Stomach (tissue), 9 donors: ENCODE data around the gene WDPCP. TPM values are rescaled to one million over a fixed set of nuclear protein-coding genes. Genes with fewer than 3 reads are reported as not detected.

Source experiments
- DNase-seq, 2 donors: peaks; one replicate each; pipeline versions ENCODE4 v3.0.0 to v3.0.0-alpha.2; 2013 to 2019
- H3K27ac ChIP-seq, 5 donors: fragments of 200-600 bp in 4 of 5; sonication (generic) in 4 of 5; one replicate each; pipeline ENCODE4 v1.5.1; 2013 to 2019; ENCODE audit warnings: mild to moderate bottlenecking in 1 of 5, moderate library complexity in 1 of 5
- H3K27me3 ChIP-seq, 3 donors: fragments of 200-600 bp; sonication (generic); one replicate each; pipeline ENCODE4 v1.5.1; 2017 to 2019; ENCODE audit warnings: mixed run types in 1 of 3
- H3K36me3 ChIP-seq, 4 donors: fragments of 200-600 bp; sonication (generic); 1 replicate in 3 of 4; 2 replicates in 1 of 4; pipeline ENCODE4 v1.5.1; 2016 to 2019
- H3K4me1 ChIP-seq, 4 donors: fragments of 200-600 bp; sonication (generic); one replicate each; pipeline ENCODE4 v1.5.1; 2016 to 2019
- H3K4me3 ChIP-seq, 4 donors: fragments of 200-600 bp; sonication (generic) in 3 of 4; one replicate each; pipeline ENCODE4 v1.5.1; 2016 to 2019; ENCODE audit warnings: mild to moderate bottlenecking in 1 of 4
- H3K9me3 ChIP-seq, 4 donors: fragments of 200-600 bp; sonication (generic); one replicate each; pipeline ENCODE4 v1.5.1; 2016 to 2019
- EP300 ChIP-seq: sonication (generic); formaldehyde crosslinking; IDR thresholded peaks from one replicate; pipeline ENCODE4 v1.6.1; 2017; ENCODE audit warnings: antibody characterized with exemption
- POLR2A ChIP-seq, 4 donors: fragments of 450-650 bp; IDR thresholded peaks; one replicate each; pipeline ENCODE4 v1.6.1; 2016; ENCODE audit warnings: antibody characterized with exemption in 4 of 4, control low read depth in 2 of 4, mild to moderate bottlenecking in 1 of 4, moderate library complexity in 1 of 4
- POLR2AphosphoS5 ChIP-seq, 3 donors: sonication (generic); formaldehyde crosslinking; IDR thresholded peaks; one replicate each; pipeline ENCODE4 v1.6.1; 2016; ENCODE audit warnings: antibody characterized with exemption in 3 of 3
- WGBS, 5 donors: extraction: QIAGEN DNeasy Blood & Tissue Kit in 3 of 5; methylation state at CpG; one replicate each; pipeline versions ENCODE4 v1.1.5 to v1.1.7; 2013 to 2018; 5-methylcytosine and 5-hydroxymethylcytosine counted together
- intact Hi-C: fragments of 100-400 bp; cut with DNase I; formaldehyde crosslinking; loops from one replicate; pipeline ENCODE4 v1.15.1; 2023; ENCODE audit warnings: low total_unique reads
- polyA plus RNA-seq, 3 donors: library from polyadenylated mRNA; stranded (reverse); fragments of 200-250 nt; gene quantifications; one replicate each; pipeline ENCODE4 v1.2.3, GENCODE V29; 2013
- total RNA-seq, 5 donors: library from RNA; depleted of rRNA; stranded (reverse); fragments of >200 nt; gene quantifications; one replicate each; pipeline versions ENCODE4 v1.1.0 to v1.2.3, GENCODE V29; 2014 to 2016
- TF ChIP-seq, protein P1 (sequence below), 7 experiments: fragments of 450-650 bp in 4 of 7; fragments of 200-600 bp in 3 of 7; sonication (generic) in 3 of 7; IDR thresholded peaks; one replicate each; pipeline ENCODE4 v1.5.1; 2016 to 2019; ENCODE audit warnings: antibody characterized with exemption in 7 of 7, control low read depth in 2 of 7, mild to moderate bottlenecking in 1 of 7
- donor health status: healthy with polysubstance abuse.
- donor health status: Bipolar disorder and iron deficiency.
- donor health status: healthy.

WDPCP gene
- total and polyA plus RNA-seq, 8 donors = 1.9 to 38.8 (median 7.7) TPM

DNA sequence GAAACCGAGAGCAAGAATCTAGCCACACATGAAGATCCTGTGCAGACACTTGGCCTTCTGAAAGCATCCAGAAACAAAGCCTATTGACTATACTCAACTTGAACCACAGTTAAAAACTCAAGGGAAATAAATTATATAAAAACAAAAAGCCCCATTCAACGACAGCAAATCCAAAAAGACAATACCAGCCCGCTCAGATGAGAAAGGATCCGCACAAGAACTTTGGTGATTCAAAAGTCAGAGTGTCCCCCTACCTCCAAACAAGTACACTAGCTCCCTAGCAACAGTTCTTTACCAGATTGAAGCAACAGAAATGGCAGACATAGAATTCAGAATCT lies 163.2 kb downstream of the WDPCP start:
- H3K27ac ChIP-seq = no peak overlapping the region
- TF ChIP-seq POLR2A (IDR thresholded peaks at IDR 0.05) (no peak), POLR2AphosphoS5 (IDR thresholded peaks at IDR 0.05) (no peak), EP300 (no peak)
- TF ChIP-seq, protein P1, sequence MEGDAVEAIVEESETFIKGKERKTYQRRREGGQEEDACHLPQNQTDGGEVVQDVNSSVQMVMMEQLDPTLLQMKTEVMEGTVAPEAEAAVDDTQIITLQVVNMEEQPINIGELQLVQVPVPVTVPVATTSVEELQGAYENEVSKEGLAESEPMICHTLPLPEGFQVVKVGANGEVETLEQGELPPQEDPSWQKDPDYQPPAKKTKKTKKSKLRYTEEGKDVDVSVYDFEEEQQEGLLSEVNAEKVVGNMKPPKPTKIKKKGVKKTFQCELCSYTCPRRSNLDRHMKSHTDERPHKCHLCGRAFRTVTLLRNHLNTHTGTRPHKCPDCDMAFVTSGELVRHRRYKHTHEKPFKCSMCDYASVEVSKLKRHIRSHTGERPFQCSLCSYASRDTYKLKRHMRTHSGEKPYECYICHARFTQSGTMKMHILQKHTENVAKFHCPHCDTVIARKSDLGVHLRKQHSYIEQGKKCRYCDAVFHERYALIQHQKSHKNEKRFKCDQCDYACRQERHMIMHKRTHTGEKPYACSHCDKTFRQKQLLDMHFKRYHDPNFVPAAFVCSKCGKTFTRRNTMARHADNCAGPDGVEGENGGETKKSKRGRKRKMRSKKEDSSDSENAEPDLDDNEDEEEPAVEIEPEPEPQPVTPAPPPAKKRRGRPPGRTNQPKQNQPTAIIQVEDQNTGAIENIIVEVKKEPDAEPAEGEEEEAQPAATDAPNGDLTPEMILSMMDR (IDR thresholded peaks at IDR 0.05) = no peak
- no peak overlapping the region for H3K4me3 ChIP-seq
- 71 to 91% (median 79%) methylated on average over 4 of the region's 4 CpGs for WGBS, 5 donors
- no peaks in the 10 kb centered on the region for H3K27me3 ChIP-seq
- peaks cover 0 to 13% (median 0%) of the 10 kb centered on the region in 4 donors for H3K36me3 ChIP-seq
- intact Hi-C loops = no loop called here
- no peak for DNase-seq
- H3K9me3 ChIP-seq = no peaks in the 10 kb centered on the region
- H3K4me1 ChIP-seq = no peaks in the 10 kb centered on the region

DNA sequence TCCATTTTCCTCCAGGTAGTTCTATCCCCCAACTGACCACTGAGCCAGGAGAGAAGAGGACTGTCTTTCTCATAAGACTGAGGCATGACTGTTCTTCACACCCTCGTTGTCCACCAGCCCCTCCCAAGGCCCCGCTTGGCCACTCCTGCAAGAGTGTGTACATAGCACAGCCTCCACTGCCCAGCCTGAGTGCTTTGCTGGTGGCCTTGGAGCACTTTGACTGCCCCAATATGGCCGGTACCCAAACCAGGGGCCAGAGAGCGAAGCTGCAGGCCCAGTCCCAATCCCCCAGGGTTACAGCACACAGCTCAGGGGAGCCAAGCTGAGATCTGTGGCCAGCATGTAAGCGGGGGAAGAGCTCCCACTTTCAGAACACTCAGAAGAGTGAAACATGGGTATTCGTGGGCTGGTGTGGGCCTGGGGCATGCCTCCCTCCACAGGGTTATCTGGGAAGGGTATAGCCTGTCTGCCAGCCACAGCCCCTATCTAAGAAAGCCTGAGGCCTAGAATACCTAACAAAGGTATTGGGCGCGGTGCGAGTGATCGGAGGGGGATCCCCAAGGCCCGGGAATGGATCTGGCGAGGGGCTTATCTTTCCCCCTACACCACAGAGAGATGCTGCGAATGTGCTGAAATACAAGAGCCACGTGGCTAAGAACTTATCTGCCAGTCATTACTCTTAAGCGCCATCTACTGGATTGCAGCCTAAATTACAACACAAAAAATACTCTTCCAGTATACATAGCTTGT lies 163.8 kb downstream of the WDPCP start:
- DNase-seq = no peak
- intact Hi-C loops = no loop called here
- H3K36me3 ChIP-seq = peaks cover 0 to 9% (median 0%) of the 10 kb centered on the region in 4 donors
- H3K4me3 ChIP-seq = no peak overlapping the region
- no peak overlapping the region for H3K27ac ChIP-seq
- WGBS, 5 donors = 74 to 81% (median 78%) methylated on average over 13 to 15 of the region's 15 CpGs
- H3K9me3 ChIP-seq = no peaks in the 10 kb centered on the region
- H3K4me1 ChIP-seq = no peaks in the 10 kb centered on the region
- H3K27me3 ChIP-seq = no peaks in the 10 kb centered on the region
- TF ChIP-seq POLR2AphosphoS5 (IDR thresholded peaks at IDR 0.05) (no peak), POLR2A (IDR thresholded peaks at IDR 0.05) (no peak), EP300 (no peak)
- TF ChIP-seq, protein P1 (IDR thresholded peaks at IDR 0.05) = peak in 1 of 7 experiments; percentile 11

DNA sequence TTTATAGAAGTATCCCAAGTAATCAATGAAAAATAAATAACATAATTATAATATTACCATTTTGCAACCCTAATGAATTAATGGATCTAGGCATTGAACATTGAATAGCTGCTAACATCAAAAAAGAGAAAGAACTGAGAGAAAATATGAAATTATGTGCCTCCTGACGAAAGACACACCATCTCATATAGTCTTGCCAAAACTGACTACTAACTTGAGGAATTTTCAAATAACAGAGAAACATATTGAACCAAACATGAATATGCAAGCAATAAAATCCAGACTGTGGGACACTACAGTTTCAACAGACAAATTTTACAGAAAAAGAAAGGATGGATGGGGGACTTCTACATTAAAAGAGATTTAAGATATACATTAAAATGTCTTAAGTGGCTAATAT lies 165.7 kb downstream of the WDPCP start:
- no peaks in the 10 kb centered on the region for H3K9me3 ChIP-seq
- no peaks in the 10 kb centered on the region for H3K36me3 ChIP-seq
- no peaks in the 10 kb centered on the region for H3K27me3 ChIP-seq
- 93 to 100% (median 100%) methylated on average over 1 of the region's 1 CpG for WGBS, 5 donors
- intact Hi-C loops = no loop called here
- H3K4me1 ChIP-seq = no peaks in the 10 kb centered on the region
- DNase-seq = no peak
- TF ChIP-seq, protein P1 (IDR thresholded peaks at IDR 0.05) = no peak
- TF ChIP-seq POLR2A (IDR thresholded peaks at IDR 0.05) (no peak), EP300 (no peak), POLR2AphosphoS5 (IDR thresholded peaks at IDR 0.05) (no peak)
- no peak overlapping the region for H3K27ac ChIP-seq
- no peak overlapping the region for H3K4me3 ChIP-seq

DNA sequence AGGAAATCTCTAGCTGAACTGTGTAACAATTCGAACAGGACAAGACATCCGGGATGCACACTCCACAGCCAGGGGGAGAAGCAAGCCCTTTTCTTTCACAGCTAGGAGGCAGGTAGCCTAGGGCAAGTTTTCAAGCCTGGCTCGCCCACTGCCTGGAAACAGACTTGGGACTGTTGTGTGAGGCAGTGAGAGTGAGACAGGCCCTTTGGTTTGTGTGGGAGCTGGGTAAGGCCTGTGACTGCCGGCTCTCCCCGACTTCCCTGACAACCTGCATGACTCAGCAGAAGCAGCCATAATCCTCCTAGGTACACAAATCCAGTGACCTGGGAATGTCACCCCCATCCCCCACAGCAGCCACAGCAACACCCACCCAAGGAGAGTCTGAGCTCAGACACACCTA lies 179.7 kb downstream of the WDPCP start:
- H3K9me3 ChIP-seq = no peaks in the 10 kb centered on the region
- WGBS, 5 donors = 90 to 96% (median 92%) methylated on average over 4 to 5 of the region's 5 CpGs
- no peaks in the 10 kb centered on the region for H3K27me3 ChIP-seq
- H3K4me1 ChIP-seq = no peaks in the 10 kb centered on the region
- intact Hi-C loops = no loop called here
- H3K36me3 ChIP-seq = peaks cover 0 to 30% (median 11%) of the 10 kb centered on the region in 4 donors
- no peak overlapping the region for H3K4me3 ChIP-seq
- no peak for DNase-seq
- no peak for TF ChIP-seq EP300
- H3K27ac ChIP-seq = no peak overlapping the region

DNA sequence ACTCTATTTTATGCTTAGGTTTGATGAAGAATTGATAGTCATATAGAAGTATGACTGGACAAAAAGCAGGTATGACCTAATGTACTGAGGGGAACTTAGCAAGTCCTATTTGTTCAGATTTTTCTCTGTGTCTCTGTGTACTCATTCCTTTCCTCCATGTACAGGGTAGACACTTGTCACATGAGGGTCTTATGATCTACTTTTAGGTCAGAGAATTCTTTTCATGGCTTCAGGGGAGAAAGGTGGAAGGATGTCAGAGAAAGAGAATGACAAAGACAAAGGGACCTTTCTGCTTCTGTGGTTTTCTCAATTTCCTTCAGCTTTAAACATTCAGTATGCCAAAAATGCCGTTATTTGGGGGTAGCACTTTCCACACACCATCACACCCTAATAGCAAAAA lies 181.6 kb downstream of the WDPCP start:
- WGBS, 5 donors = 85 to 97% (median 88%) methylated on average over 1 of the region's 1 CpG
- no peak for DNase-seq
- intact Hi-C loops = no loop called here
- Histone ChIP-seq H3K9me3 (peaks cover 0 to 8% (median 7%) of the 10 kb centered on the region in 4 donors), H3K27ac (no peak overlapping the region), H3K4me3 (no peak overlapping the region), H3K4me1 (no peaks in the 10 kb centered on the region), H3K36me3 (peaks cover 0 to 34% (median 14%) of the 10 kb centered on the region in 4 donors), H3K27me3 (no peaks in the 10 kb centered on the region)
- TF ChIP-seq, protein P1 (IDR thresholded peaks at IDR 0.05) = no peak
- no peak for TF ChIP-seq POLR2A (IDR thresholded peaks at IDR 0.05)
